Measurements from ENCODE around the gene ZNF385C.
"Not testable (repeated sequence)": the region's sequence is repeated elsewhere in the genome, so short reads cannot be mapped to it uniquely, and the experiment has no call there.

- TF ChIP-seq, protein P1, sequence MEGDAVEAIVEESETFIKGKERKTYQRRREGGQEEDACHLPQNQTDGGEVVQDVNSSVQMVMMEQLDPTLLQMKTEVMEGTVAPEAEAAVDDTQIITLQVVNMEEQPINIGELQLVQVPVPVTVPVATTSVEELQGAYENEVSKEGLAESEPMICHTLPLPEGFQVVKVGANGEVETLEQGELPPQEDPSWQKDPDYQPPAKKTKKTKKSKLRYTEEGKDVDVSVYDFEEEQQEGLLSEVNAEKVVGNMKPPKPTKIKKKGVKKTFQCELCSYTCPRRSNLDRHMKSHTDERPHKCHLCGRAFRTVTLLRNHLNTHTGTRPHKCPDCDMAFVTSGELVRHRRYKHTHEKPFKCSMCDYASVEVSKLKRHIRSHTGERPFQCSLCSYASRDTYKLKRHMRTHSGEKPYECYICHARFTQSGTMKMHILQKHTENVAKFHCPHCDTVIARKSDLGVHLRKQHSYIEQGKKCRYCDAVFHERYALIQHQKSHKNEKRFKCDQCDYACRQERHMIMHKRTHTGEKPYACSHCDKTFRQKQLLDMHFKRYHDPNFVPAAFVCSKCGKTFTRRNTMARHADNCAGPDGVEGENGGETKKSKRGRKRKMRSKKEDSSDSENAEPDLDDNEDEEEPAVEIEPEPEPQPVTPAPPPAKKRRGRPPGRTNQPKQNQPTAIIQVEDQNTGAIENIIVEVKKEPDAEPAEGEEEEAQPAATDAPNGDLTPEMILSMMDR (IDR thresholded peaks at IDR 0.05; ENCODE audit: low read depth, low read length, missing input control) = not testable (repeated sequence)
- TF ChIP-seq TAF1 (conservative IDR thresholded peaks at IDR 0.05); ZBTB33 (IDR thresholded peaks at IDR 0.05); EGR1 (IDR thresholded peaks at IDR 0.05; ENCODE audit: low read depth in 2 of 2); HNF4A (conservative IDR thresholded peaks at IDR 0.05); YY1 (IDR thresholded peaks at IDR 0.05): not testable (repeated sequence)
These were observed 84.5 kb downstream of the ZNF385C start for GRCh38 chr17:42013740-42014139.
